ENCODE measurements around the gene CNKSR3. TPM values are rescaled to one million over a fixed set of nuclear protein-coding genes. Genes with fewer than 3 reads are reported as not detected.
A peak's percentile ranks its signal among the peaks of the same experiment; 100 is the strongest.
"Not testable (repeated sequence)": the region's sequence is repeated elsewhere in the genome, so short reads cannot be mapped to it uniquely, and the experiment has no call there.

CNKSR3 gene
- 8.9 TPM for total RNA-seq (ENCODE audit: insufficient read depth, low replicate concordance)

DNA sequence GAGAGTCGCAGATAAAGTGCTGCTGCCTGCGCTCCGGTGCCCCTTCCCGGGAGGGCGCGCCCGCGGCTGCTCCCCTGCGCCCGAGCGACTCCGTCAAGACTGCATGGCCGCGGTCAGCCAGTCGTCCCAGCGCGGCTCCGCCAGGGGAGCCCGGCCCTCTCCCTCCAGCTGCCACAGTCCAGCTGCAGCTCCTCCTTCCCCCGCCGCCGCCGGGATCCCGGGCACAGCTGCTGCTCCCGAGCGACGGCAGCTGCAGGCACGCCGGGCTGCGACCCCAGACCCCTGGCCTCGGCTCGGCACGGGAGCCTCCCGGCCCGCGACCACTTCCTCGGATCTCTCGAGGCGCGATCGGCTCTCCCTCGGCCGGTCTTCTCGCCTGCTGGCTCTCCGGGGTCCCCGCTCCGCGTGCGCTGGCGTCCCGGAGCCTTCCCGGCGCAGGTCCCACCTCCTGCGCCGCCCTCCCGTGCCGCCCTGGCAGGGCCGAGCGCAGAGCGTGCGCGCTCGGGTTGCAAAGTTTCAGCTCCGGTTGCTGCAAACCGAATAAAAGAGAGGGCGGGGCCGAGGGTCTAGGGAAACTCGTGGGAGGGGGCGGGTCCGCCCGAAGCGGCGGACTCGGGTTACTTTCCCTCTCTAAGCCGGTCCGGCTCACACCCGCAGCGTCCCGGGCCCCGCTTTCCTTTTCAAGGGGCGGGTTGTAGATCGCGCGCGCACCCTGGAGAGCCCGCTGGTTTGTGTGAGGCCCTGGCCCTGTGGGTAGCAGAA lies at the start of gene CNKSR3:
CNKSR3 (minus strand) TSS at position 542 of the 762 bp plus-strand sequence. CDS start 571 bp downstream, outside the sequence.
- peak; percentile 98 for DNase-seq (ENCODE audit: low spot score)

GRCh38 chr6:154558984-154559383 lies 48.5 kb upstream of the CNKSR3 start:
- DNase-seq (ENCODE audit: low spot score): no peak

GRCh38 chr6:154558513-154558912 lies 48.0 kb upstream of the CNKSR3 start:
- no peak for DNase-seq (ENCODE audit: low spot score)

- peak; percentile 31 for DNase-seq (ENCODE audit: low spot score)
These were observed 44.7 kb upstream of the CNKSR3 start for GRCh38 chr6:154555073-154555677.

DNA sequence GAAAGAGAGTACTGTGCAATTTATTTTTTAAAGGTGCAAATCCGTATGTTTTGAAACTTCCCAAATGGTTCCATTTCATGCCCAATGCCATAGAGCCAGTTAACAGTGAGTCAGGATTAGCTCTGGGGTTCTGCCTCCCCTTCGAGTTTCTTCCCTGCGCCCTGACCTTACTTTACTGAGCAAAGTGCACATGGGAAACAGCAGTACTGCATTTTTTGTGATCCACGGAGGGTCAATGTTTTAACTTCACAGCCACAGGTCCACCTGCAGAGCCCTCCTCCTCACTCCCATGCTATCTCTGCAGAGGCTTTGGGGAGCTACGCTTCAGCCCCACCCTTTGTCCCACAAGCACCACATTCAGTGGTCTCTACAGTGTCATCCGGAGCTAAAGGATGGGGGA lies 44.0 kb upstream of the CNKSR3 start:
- no peak for DNase-seq (ENCODE audit: low spot score)

DNA sequence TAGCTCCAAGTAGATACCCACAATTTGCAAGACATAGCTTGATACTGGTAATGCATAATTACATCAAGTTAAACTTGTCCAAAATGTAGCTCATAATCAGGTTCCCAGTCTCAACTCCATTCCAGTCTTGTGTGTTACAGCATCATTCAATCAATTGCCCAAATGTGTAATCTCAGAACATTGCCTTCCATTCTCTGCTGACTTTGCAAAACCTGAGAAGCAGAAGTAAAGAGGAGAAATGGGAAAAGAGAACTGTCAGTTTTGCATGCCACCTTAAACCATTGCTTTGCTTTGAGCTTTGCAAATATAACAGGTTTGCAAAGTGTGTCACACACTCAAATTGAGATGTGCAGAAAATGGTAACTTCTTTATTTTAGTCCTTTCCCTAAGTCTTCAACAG lies 40.3 kb upstream of the CNKSR3 start:
- no peak for DNase-seq (ENCODE audit: low spot score)

GRCh38 chr6:154549179-154549578 lies 38.7 kb upstream of the CNKSR3 start:
- no peak for DNase-seq (ENCODE audit: low spot score)

GRCh38 chr6:154548130-154548830 lies 37.8 kb upstream of the CNKSR3 start:
- peak; percentile 87 for DNase-seq (ENCODE audit: low spot score)

GRCh38 chr6:154543628-154544027 lies 33.1 kb upstream of the CNKSR3 start:
- peak; percentile 44 for DNase-seq (ENCODE audit: low spot score)

DNA sequence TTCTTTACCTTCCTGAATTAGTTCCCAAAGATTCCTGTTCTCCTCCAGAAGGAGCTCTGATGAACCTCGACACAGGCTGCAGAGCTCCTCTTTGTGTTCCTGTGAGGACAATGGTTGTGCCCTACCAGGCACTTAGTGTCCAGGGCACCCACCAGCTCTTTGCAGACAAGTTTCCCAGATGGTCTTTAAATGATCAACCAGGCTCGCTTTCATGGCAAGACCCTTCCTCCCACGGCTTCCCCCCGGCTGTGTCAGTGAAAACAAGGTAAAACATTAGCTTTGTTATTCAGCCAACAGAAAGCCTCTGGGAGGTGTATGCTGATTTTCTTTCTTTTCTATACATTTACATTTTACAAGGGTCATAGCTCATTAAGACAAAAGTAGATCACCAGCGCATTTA lies 32.3 kb upstream of the CNKSR3 start:
- no peak for DNase-seq (ENCODE audit: low spot score)

GRCh38 chr6:154541837-154542236 lies 31.4 kb upstream of the CNKSR3 start:
- not testable (repeated sequence) for DNase-seq (ENCODE audit: low spot score)

DNA sequence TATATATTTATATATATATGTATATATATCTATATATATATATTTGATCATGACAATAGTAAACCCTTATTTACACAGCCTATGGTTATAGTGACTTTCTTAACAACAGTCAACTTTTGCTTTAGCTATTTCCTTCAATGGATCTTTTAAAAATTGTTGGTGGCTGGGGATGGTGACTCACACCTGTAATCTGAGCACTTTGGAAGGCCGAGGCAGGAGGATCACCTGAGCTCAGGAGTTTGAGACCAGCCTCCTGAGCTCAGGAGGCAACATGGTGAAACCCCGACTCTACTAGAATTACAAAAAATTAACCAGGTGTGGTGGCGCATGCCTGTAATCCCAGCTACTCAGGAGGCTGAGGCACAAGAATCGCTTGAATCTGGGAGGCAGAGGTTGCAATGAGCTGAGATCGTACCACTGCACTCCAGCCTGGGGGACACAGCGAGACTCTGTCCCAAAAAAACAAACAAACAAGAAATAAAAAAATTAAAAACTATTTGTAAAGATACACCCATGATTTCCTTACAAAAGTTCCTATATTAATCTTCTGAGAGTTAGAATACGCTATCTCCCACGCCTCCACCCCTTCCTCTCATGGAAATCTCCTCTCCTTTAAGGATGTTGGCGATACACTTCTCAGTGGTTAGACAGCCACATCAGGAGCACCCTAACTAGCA lies 29.2 kb upstream of the CNKSR3 start:
- DNase-seq (ENCODE audit: low spot score): no peak

GRCh38 chr6:154538640-154539191 lies 28.2 kb upstream of the CNKSR3 start:
- peak; percentile 56 for DNase-seq (ENCODE audit: low spot score)

DNA sequence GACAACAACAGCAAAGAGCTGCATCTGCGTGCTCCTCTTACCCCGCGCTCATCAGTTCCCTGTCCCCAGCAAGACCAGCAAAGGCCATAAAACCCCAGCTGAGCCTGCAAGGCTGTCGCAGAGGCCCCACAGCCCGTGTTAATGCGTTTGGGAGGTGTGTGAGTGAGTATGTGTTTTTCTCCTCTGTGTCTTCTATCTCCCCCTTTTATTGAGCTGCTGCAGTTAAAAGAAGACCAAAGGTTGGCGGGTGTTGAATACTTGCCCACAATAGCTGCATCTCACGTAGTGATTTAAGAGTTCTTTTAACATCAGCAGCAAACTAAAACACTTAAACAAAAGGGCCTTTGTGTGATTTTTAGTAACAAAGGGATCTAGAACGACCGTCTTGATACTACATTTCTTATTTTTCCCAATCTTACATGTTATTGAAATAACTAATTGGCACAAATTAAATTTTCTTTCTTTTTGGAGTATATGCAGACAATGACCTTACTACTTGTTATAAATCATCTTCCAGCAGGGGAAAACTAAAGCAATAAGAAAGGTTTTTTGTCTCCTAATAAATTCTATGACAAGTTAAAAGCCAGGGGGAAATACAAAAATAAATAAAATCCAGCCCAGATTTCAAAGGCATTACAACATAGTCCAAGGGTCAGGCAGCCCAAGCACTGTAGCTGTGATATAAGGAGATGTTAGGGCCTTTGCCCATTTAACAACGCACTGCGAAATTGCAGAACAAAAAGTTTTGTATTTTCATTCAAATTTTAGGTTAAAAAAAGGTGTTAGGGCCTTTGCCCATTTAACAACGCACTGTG lies 27.2 kb upstream of the CNKSR3 start:
- DNase-seq (ENCODE audit: low spot score): peak; percentile 26

- no peak for DNase-seq (ENCODE audit: low spot score)
These were observed 26.5 kb upstream of the CNKSR3 start for GRCh38 chr6:154536999-154537398.

- no peak for DNase-seq (ENCODE audit: low spot score)
These were observed 25.8 kb upstream of the CNKSR3 start for GRCh38 chr6:154536255-154536654.

DNA sequence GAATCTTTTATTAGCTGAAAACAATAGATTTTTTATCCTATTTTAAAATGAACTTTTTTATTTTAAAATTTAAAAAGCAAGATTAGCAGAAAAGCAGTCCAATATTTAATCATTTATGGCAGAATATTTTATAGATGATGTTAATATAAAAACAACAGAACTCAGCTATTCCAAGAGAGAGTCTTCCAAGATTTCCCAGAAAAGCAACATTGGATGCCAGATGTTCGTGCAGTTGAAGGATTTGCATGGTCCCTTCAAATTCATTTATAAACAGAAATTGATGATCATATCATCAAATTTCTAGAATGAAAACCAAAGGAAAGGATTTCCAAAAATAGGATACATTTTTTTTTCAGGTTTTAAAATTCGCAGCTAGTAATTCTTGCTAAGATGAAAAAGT lies 25.4 kb upstream of the CNKSR3 start:
- no peak for DNase-seq (ENCODE audit: low spot score)

GRCh38 chr6:154535147-154535546 lies 24.7 kb upstream of the CNKSR3 start:
- DNase-seq (ENCODE audit: low spot score): peak; percentile 50

DNA sequence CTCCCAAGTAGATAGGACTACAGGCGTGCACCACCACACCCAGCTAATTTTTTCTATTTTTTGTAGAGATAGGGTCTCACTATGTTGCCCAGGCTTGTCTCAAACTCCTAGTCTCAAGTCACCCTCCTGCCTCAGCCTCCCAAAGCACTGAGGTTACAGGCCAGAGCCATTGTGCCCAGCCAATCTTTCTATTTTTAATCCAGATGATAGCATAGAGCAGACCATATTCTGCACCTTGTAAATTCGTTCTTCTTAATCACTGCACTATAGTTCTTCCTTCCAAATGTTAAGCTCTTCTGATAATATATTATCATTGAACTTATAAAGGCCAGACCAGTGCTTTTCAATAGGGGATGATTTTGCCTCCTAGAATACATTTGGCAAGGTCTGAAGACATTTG lies 24.0 kb upstream of the CNKSR3 start:
- no peak for DNase-seq (ENCODE audit: low spot score)

DNA sequence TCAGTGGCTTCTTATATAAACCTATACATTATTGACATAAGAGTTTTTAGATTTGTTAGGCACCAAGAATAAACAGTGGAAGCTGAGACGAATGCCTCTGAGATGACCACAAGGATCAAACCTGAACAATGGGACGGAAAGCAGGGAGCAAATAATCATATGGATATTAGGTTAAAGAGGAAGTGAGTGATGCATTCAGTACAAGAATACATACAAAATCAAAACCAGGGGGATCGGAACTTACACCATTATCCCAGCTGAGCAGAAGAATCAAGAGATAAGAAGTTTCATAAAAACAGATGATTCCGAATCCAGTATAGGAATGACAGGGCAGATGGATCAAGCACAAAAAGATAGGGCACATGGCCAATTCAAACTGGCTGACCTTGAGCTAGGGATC lies 21.9 kb upstream of the CNKSR3 start:
- no peak for DNase-seq (ENCODE audit: low spot score)

- DNase-seq (ENCODE audit: low spot score): no peak
These were observed 19.5 kb upstream of the CNKSR3 start for GRCh38 chr6:154529957-154530356.
